Activated T-cell treated with anti-CD3 and anti-CD28 coated beads for 1 hour (primary cell): ENCODE data around the gene CEP192.

Experiments
- DNase-seq: peaks from one replicate; pipeline ENCODE4 v3.0.0-alpha.2; 2020; ENCODE audit warnings: low read depth

The CEP192 gene

GRCh38 chr18:13103366-13103765 lies 112.2 kb downstream of the CEP192 start:
- DNase-seq: no peak

GRCh38 chr18:13105059-13105458 lies 113.9 kb downstream of the CEP192 start:
- no peak for DNase-seq

GRCh38 chr18:13107074-13107473 lies 115.9 kb downstream of the CEP192 start:
- DNase-seq: no peak

- DNase-seq: no peak
These were observed 117.2 kb downstream of the CEP192 start for GRCh38 chr18:13108330-13108729.

- no peak for DNase-seq
These were observed 119.4 kb downstream of the CEP192 start for GRCh38 chr18:13110559-13110958.

- DNase-seq: no peak
These were observed 121.8 kb downstream of the CEP192 start for GRCh38 chr18:13112982-13113381.

- DNase-seq: no peak
These were observed 129.1 kb downstream of the CEP192 start for GRCh38 chr18:13120255-13120654.

- DNase-seq: no peak
These were observed 129.8 kb downstream of the CEP192 start for GRCh38 chr18:13120983-13121441.

- no peak for DNase-seq
These were observed 133.2 kb downstream of the CEP192 start for GRCh38 chr18:13124411-13124810.

- DNase-seq: no peak
These were observed 134.0 kb downstream of the CEP192 start for GRCh38 chr18:13125191-13125590.

GRCh38 chr18:13126966-13127598 lies 135.9 kb downstream of the CEP192 start:
- DNase-seq: no peak

GRCh38 chr18:13131283-13131682 lies 140.1 kb downstream of the CEP192 start:
- DNase-seq: no peak

- DNase-seq: no peak
These were observed 143.6 kb downstream of the CEP192 start for GRCh38 chr18:13134551-13135401.

GRCh38 chr18:13136056-13136903 lies 145.1 kb downstream of the CEP192 start:
- DNase-seq: no peak

- DNase-seq: peak; percentile 12
These were observed 145.9 kb downstream of the CEP192 start for GRCh38 chr18:13136904-13137669.

GRCh38 chr18:13137670-13138419 lies 146.7 kb downstream of the CEP192 start:
- peak; percentile 32 for DNase-seq

- no peak for DNase-seq
These were observed 147.4 kb downstream of the CEP192 start for GRCh38 chr18:13138420-13139139.

- DNase-seq: no peak
These were observed 148.8 kb downstream of the CEP192 start for GRCh38 chr18:13139885-13140450.

- no peak for DNase-seq
These were observed 150.0 kb downstream of the CEP192 start for GRCh38 chr18:13141209-13141608.

- no peak for DNase-seq
These were observed 154.6 kb downstream of the CEP192 start for GRCh38 chr18:13145636-13146190.
